HG03439 (cell line): ENCODE results near the gene NRL.

ENCODE experiments used
- ATAC-seq: cut with Tn5 transposase; IDR thresholded peaks from one replicate; pipeline ENCODE4 v1.9.1; 2021; ENCODE audit warnings: mild to moderate bottlenecking, moderate library complexity; ENCODE audit not compliant: unreplicated experiment

NRL gene

DNA sequence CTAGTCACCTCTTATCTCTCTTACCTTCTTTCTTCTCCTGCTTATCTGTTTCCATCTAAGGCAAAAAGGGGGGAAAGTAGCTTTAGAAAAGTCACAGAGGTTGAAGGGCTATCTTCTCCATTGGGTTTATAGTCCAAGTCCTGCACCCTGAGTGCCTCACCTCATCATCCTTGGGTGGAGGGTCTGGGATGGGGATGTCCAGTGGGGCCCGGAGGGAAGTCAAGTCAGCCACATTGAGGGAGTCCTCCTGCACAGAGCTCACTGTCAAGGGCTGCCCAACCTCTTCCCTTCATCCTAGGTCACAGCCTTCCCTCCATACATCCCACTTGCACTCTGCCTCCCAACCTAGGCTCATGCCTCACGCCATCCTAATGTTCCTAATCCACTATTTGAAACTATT, 30.5 kb upstream of the NRL start:
- no peak for ATAC-seq

GRCh38 chr14:24144451-24144850, 29.7 kb upstream of the NRL start:
- no peak for ATAC-seq

- no peak for ATAC-seq
Observed at GRCh38 chr14:24143511-24143910, 28.8 kb upstream of the NRL start.

- peak; percentile 83 for ATAC-seq
Observed at GRCh38 chr14:24141097-24141880, 26.5 kb upstream of the NRL start, which contains the start of gene EMC9. EMC9 (minus strand) TSS chr14:24141591; CDS start chr14:24141304, 287 bp downstream.

- ATAC-seq = no peak
Observed at GRCh38 chr14:24139272-24139934, 24.7 kb upstream of the NRL start.

- ATAC-seq = no peak
Observed at GRCh38 chr14:24138396-24139271, 23.9 kb upstream of the NRL start.

DNA sequence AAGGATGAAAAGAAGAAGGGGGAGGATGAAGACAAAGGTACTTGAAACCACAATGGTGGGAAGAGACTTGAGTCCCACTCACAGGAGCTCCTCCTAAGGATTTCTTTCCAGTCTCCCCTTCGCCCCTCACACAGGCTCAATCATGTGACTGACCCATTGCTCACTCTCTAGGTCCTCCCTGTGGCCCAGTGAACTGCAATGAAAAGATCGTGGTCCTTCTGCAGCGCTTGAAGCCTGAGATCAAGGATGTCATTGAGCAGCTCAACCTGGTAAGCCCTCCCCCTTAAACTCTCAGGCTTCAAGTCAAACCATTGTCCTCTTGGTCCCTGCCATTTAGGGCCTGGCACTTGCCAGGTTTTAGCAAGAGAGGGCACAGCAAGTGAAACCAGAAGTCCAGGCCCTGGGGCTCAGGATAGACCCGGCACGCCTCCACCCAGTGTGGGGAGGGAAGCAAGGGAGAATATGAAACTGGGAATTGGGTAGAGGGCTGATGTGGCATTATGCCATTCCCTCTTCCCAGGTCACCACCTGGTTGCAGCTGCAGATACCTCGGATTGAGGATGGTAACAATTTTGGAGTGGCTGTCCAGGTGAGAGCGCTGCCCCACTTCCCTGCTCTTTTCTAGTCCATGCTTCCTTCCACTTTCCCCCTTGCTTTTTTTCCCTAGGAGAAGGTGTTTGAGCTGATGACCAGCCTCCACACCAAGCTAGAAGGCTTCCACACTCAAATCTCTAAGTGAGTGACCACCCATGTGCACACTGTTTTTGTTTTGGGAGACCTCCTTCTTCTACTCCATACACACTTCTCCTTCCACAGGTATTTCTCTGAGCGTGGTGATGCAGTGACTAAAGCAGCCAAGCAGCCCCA, 23.0 kb upstream of the NRL start:
- ATAC-seq = no peak

- no peak for ATAC-seq
Observed at GRCh38 chr14:24136684-24137528, 22.2 kb upstream of the NRL start.

DNA sequence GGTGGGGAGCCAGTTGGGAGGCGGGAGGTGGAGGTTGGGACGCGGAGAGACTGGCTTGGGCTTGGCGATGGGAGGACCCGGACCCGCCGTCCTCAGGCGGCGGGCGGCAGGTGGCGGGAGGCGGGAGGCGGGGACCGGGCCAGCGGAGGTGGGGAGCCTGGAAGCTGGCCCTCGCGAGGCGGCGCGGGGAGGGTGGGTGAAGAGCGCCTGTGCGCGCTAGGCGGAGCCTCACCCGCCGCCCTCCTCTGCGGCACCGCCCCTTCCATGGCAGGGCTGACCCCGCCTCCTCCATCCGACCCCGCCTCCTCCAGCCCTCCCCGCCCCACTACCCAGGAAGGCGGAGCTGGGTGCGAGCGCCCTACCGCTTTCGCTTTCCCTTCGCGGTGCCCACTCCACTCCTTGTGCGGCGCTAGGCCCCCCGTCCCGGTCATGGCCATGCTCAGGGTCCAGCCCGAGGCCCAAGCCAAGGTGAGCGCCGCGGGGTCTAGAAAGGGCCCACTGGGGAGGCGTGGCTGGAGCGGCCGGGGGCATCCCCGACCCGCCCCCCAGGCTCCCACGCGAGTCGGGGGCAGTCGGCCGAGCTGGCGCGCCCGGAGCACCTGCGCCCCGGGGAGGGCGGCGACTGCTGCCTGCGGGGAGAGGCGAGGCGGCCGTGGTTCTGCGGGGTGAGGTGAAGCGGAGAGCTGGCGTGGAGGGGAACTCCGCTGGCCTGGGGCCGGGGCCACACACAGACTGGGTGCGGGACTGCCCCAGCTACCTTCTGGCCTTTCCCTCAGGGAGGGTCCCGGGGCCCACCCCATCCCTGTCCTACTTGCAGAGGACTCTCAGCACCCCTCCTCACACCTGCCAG, 21.3 kb upstream of the NRL start, which contains the start of gene PSME1:
Gene PSME1 (plus strand): TSS at position 361 of the 850 bp plus-strand sequence. CDS start 69 bp downstream, at position 430.
- ATAC-seq = peak; percentile 79

GRCh38 chr14:24135584-24135833, 20.8 kb upstream of the NRL start:
- peak; percentile 1 for ATAC-seq

DNA sequence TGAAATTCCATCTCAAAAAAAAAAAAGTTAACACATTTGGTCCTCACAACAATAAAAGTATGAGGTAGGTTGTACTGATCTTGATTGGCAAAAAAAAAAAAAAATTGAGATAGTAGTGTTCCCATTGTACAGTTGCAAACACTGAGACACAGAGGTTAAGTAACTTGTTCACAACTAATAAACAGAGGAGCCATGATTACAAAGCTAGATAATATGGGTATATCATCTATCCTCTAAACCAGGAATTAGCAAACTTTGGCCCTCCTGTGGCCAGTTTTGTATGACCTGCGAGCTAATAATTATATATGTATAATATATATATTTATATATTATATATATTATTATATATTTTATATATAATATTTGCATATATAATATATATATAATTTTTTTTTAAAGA, 19.0 kb upstream of the NRL start:
- ATAC-seq = no peak

- no peak for ATAC-seq
Observed at GRCh38 chr14:24132976-24133375, 18.2 kb upstream of the NRL start.

GRCh38 chr14:24132061-24132685, 17.4 kb upstream of the NRL start:
- ATAC-seq = no peak

DNA sequence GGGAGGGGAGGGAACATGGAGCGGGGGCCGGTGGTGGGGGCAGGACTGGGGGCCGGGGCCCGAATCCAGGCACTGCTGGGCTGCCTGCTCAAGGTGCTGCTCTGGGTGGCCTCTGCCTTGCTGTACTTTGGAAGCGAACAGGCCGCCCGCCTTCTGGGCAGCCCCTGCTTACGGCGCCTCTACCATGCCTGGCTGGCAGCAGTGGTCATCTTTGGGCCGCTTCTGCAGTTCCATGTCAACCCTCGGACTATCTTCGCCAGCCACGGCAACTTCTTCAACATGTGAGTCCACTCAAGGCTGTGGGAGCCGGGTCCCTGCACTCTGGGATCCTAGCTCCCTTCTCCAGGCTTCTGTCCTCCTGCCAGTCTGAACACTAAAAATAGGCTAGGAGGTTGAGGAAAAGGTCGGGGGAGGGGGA, 16.8 kb upstream of the NRL start:
- no peak for ATAC-seq

DNA sequence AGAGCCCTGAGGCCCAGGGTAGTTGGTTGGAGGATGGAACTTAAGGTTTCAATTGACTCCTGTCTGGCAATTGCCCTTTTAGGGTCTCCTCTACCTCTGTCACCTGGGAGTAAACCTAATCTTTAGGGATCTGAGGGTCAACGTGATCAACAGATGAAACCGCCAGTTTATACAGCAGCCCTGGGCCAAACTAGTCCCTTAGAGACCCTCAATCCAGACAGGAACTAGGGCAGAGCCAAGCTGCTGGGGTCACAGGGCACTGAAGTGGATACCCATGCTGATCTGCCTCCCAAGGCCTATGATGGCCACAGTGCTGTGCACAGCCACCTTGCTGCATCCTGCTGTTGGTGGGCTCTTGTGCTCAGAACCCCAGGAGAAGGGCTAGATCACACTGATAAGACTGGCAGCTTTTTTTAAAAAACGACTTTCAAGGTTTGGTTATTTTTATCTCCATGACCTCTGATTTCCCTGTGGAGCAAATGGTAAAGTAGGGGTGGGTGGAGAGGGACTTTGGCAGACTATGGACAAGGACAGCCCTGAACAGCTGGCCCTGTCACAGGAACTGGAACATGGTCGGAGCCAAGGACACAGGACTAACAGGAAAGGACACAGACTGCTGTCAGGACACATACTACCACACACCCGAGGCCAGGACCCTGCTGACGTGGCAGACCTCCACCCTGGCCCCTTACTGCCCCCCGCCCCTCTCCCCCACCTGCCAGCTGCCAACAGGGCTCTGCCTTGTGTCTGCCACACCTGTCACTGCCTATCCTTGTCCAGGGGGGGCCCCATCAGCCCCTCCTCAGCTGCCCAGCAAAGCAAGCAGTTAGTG, 16.2 kb upstream of the NRL start:
- no peak for ATAC-seq

- ATAC-seq = no peak
Observed at GRCh38 chr14:24130380-24130716, 15.6 kb upstream of the NRL start, which contains the start of gene FITM1. FITM1 (plus strand) TSS chr14:24130659; CDS start chr14:24131564, 905 bp downstream.

DNA sequence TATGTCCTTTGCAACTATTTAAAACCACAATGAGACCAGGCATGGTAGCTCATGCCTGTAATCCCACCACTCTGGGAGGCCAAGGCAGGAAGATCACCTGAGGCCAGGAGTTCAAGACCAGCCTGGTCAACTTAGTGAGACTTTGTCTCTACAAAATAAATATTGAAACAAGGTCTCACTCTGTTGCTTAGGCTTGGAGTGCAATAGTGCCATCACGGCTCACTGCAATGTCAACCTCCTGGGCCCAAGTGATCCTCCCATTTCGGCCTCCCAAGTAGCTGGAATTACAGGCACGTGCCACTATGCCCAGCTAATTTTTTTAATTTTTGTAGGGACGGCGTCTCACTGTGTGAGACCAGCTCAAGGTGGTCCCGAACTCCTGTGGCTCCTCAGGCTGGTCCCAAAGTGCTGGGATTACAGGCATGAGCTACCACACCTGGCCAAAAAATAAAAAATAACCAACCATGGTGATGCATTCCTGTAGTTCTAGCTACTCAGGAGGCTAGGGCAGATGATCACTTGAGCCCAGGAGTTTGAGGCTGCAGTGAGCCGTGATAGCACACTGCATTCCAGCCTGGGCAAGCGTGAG, 14.8 kb upstream of the NRL start:
- ATAC-seq = no peak
